ENCODE results near the gene TES. TPM values are rescaled to one million over a fixed set of nuclear protein-coding genes. Genes with fewer than 3 reads are reported as not detected.

The TES gene
- total and polyA plus RNA-seq, 2 experiments from 2014 or later: 37.3 to 38.3 TPM

DNA sequence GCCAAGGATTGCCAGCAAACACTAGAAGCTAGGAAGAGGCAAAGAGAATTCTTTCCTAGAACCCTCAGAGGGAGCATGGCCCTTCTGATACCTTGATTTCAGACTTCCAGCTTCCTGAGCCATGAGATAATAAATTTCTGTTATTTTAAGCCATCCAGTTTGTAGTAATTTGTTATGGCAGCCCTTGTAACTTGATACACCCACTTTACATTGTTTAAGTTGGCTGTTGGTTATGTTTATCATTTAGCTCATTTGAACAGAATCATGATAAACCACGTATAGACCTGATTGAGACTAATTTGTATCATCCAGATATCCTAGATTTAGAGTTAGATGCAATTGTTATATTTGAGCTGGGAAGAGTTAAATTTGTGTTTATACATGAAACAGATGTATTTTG lies 9.4 kb upstream of the TES start:
- H3K36me3 Mint-ChIP-seq (ENCODE audit: low read depth): no peaks in the 10 kb centered on the region
- Histone ChIP-seq H3K36me3 (ENCODE audit: insufficient read depth) (no peaks in the 10 kb centered on the region), H3K4me1 (ENCODE audit: insufficient read depth) (no peaks in the 10 kb centered on the region), H2AFZ (no peak overlapping the region), H3K27ac (ENCODE audit: low read depth) (no peak overlapping the region), H3K27me3 (ENCODE audit: insufficient read depth) (no peaks in the 10 kb centered on the region), H3K4me2 (no peak overlapping the region), H4K20me1 (replicated peaks; ENCODE audit: insufficient read depth) (no peaks in the 10 kb centered on the region), H3K9me2 (ENCODE audit: insufficient read depth) (no peaks in the 10 kb centered on the region), H3F3A (replicated peaks; ENCODE audit: low read depth) (no peaks in the 10 kb centered on the region), H3K4me3 (no peak overlapping the region), H3K79me2 (replicated peaks; ENCODE audit: insufficient read depth) (no peaks in the 10 kb centered on the region)
- no peak overlapping the region for H3K27ac Mint-ChIP-seq
- no peaks in the 10 kb centered on the region for H3K4me1 Mint-ChIP-seq
- DNase-seq (ENCODE audit: low spot score) (no peak), ATAC-seq (no peak)
- no peaks in the 10 kb centered on the region for H3K9me3 Mint-ChIP-seq
- no peak overlapping the region for H3K4me3 Mint-ChIP-seq
- H3K27me3 Mint-ChIP-seq (ENCODE audit: insufficient read depth, low read depth, poor library complexity): peaks cover 3% of the 10 kb centered on the region
- no peak for TF ChIP-seq ZNF462 (CRISPR knock-in tag; IDR thresholded peaks at IDR 0.05)
- no peak for TF ChIP-seq EZH2 (IDR thresholded peaks at IDR 0.05; ENCODE audit: low read depth, unreplicated experiment)
- TF ChIP-seq, protein P1, sequence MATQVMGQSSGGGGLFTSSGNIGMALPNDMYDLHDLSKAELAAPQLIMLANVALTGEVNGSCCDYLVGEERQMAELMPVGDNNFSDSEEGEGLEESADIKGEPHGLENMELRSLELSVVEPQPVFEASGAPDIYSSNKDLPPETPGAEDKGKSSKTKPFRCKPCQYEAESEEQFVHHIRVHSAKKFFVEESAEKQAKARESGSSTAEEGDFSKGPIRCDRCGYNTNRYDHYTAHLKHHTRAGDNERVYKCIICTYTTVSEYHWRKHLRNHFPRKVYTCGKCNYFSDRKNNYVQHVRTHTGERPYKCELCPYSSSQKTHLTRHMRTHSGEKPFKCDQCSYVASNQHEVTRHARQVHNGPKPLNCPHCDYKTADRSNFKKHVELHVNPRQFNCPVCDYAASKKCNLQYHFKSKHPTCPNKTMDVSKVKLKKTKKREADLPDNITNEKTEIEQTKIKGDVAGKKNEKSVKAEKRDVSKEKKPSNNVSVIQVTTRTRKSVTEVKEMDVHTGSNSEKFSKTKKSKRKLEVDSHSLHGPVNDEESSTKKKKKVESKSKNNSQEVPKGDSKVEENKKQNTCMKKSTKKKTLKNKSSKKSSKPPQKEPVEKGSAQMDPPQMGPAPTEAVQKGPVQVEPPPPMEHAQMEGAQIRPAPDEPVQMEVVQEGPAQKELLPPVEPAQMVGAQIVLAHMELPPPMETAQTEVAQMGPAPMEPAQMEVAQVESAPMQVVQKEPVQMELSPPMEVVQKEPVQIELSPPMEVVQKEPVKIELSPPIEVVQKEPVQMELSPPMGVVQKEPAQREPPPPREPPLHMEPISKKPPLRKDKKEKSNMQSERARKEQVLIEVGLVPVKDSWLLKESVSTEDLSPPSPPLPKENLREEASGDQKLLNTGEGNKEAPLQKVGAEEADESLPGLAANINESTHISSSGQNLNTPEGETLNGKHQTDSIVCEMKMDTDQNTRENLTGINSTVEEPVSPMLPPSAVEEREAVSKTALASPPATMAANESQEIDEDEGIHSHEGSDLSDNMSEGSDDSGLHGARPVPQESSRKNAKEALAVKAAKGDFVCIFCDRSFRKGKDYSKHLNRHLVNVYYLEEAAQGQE (IDR thresholded peaks at IDR 0.05; ENCODE audit: unreplicated experiment): no peak
- no peak for TF ChIP-seq CTCF (conservative IDR thresholded peaks at IDR 0.05; ENCODE audit: low read depth in 2 of 2)
